Measurements from ENCODE around the gene ARAP1.

ARAP1 gene

GRCh38 chr11:72743321-72744221 lies 8.6 kb downstream of the ARAP1 start:
- no peak for DNase-seq (ENCODE audit: low read depth)
- no peak overlapping the region for H3K4me3 ChIP-seq (ENCODE audit: control insufficient read depth, low read depth, low read length)
- no peak for TF ChIP-seq CTCF (IDR thresholded peaks at IDR 0.05; ENCODE audit: control insufficient read depth, insufficient read depth, low read depth, low read length, missing control alignments)

GRCh38 chr11:72742513-72743320 lies 9.5 kb downstream of the ARAP1 start:
- no peak overlapping the region for H3K4me3 ChIP-seq (ENCODE audit: control insufficient read depth, low read depth, low read length)
- TF ChIP-seq CTCF (IDR thresholded peaks at IDR 0.05; ENCODE audit: control insufficient read depth, insufficient read depth, low read depth, low read length, missing control alignments): no peak
- DNase-seq (ENCODE audit: low read depth): no peak

GRCh38 chr11:72741849-72742512 lies 10.2 kb downstream of the ARAP1 start:
- no peak overlapping the region for H3K4me3 ChIP-seq (ENCODE audit: control insufficient read depth, low read depth, low read length)
- DNase-seq (ENCODE audit: low read depth): no peak
- no peak for TF ChIP-seq CTCF (IDR thresholded peaks at IDR 0.05; ENCODE audit: control insufficient read depth, insufficient read depth, low read depth, low read length, missing control alignments)

- no peak for DNase-seq (ENCODE audit: low read depth)
- no peak for TF ChIP-seq CTCF (IDR thresholded peaks at IDR 0.05; ENCODE audit: control insufficient read depth, insufficient read depth, low read depth, low read length, missing control alignments)
- no peak overlapping the region for H3K4me3 ChIP-seq (ENCODE audit: control insufficient read depth, low read depth, low read length)
Observed at GRCh38 chr11:72741429-72741833, 10.8 kb downstream of the ARAP1 start.

- DNase-seq (ENCODE audit: low read depth): no peak
- H3K4me3 ChIP-seq (ENCODE audit: control insufficient read depth, low read depth, low read length): no peak overlapping the region
- no peak for TF ChIP-seq CTCF (IDR thresholded peaks at IDR 0.05; ENCODE audit: control insufficient read depth, insufficient read depth, low read depth, low read length, missing control alignments)
Observed at GRCh38 chr11:72740562-72741428, 11.4 kb downstream of the ARAP1 start.

- no peak for DNase-seq (ENCODE audit: low read depth)
- H3K4me3 ChIP-seq (ENCODE audit: control insufficient read depth, low read depth, low read length): no peak overlapping the region
- no peak for TF ChIP-seq CTCF (IDR thresholded peaks at IDR 0.05; ENCODE audit: control insufficient read depth, insufficient read depth, low read depth, low read length, missing control alignments)
Observed at GRCh38 chr11:72740060-72740424, 12.2 kb downstream of the ARAP1 start.
